CD4-positive, alpha-beta memory T cell (primary cell): ENCODE measurements around the gene COX6B1. TPM values are rescaled to one million over a fixed set of nuclear protein-coding genes. Genes with fewer than 3 reads are reported as not detected.

Experiments
- CTCF ChIA-PET: fragments of 350-600 bp; sonication (Branson Sonifier 250); formaldehyde crosslinking; loops from one replicate; lab custom pipeline; 2021; ENCODE audit warnings: inconsistent platforms; ENCODE audit not compliant: partially characterized antibody; lab: Charles Lee
- POLR2A ChIA-PET: fragments of 350-600 bp; sonication (Branson Sonifier 250); formaldehyde crosslinking; loops from one replicate; lab custom pipeline; 2021; ENCODE audit not compliant: partially characterized antibody; lab: Charles Lee
- DNase-seq, 5 donors: peaks; one replicate each; pipeline versions ENCODE4 v3.0.0 to v3.0.0-alpha.2; 2020 to 2022; ENCODE audit warnings: mixed read lengths in 1 of 5
- H3K27ac ChIP-seq: one replicate; pipeline ENCODE4 v1.7.0; 2013; ENCODE audit warnings: low read depth, low read length
- H3K27me3 ChIP-seq: 2 replicates; pipeline ENCODE4 v1.7.0; 2013; ENCODE audit warnings: mild to moderate bottlenecking, low read length, moderate library complexity; ENCODE audit not compliant: insufficient read depth
- H3K36me3 ChIP-seq: 2 replicates; pipeline ENCODE4 v1.7.0; 2013; ENCODE audit warnings: mild to moderate bottlenecking, low read length, moderate library complexity; ENCODE audit not compliant: insufficient read depth
- H3K4me1 ChIP-seq: 2 replicates; pipeline ENCODE4 v1.7.0; 2013; ENCODE audit warnings: mild to moderate bottlenecking, low read length, moderate library complexity; ENCODE audit not compliant: insufficient read depth
- H3K4me3 ChIP-seq, 2 donors: one replicate each; pipeline ENCODE4 v1.7.0; 2013; ENCODE audit warnings: low read length in 2 of 2, mild to moderate bottlenecking in 1 of 2
- H3K9me3 ChIP-seq, 2 donors: one replicate each; pipeline ENCODE4 v1.7.0; 2013; ENCODE audit warnings: low read length in 2 of 2, control low read depth in 1 of 2; ENCODE audit not compliant: control insufficient read depth in 1 of 2
- H3K27ac Mint-ChIP-seq, 7 donors: one replicate each; pipeline ENCODE4 v1.8.0; 2020 to 2021; ENCODE audit warnings: mixed read lengths in 7 of 7, mild to moderate bottlenecking in 6 of 7, inconsistent platforms in 3 of 7, moderate library complexity in 3 of 7
- H3K27me3 Mint-ChIP-seq, 2 donors: one replicate each; pipeline ENCODE4 v1.8.0; 2020 to 2021; ENCODE audit warnings: mixed read lengths in 2 of 2
- H3K36me3 Mint-ChIP-seq, 2 donors: one replicate each; pipeline ENCODE4 v1.8.0; 2020 to 2021; ENCODE audit warnings: mixed read lengths in 2 of 2, inconsistent platforms in 1 of 2, mild to moderate bottlenecking in 1 of 2
- H3K4me1 Mint-ChIP-seq, 4 donors: one replicate each; pipeline ENCODE4 v1.8.0; 2020 to 2021; ENCODE audit warnings: mixed read lengths in 4 of 4, mild to moderate bottlenecking in 1 of 4
- H3K4me3 Mint-ChIP-seq, 8 donors: one replicate each; pipeline ENCODE4 v1.8.0; 2020 to 2021; ENCODE audit warnings: mixed read lengths in 8 of 8, mild to moderate bottlenecking in 7 of 8, moderate library complexity in 6 of 8, inconsistent platforms in 3 of 8
- H3K9me3 Mint-ChIP-seq, 8 donors: one replicate each; pipeline ENCODE4 v1.8.0; 2020 to 2021; ENCODE audit warnings: mixed read lengths in 8 of 8, mild to moderate bottlenecking in 5 of 8, inconsistent platforms in 3 of 8, moderate library complexity in 1 of 8
- intact Hi-C: fragments of 100-400 bp; cut with micrococcal nuclease; formaldehyde crosslinking; loops from one replicate; pipeline ENCODE4 v1.15.1; 2023
- polyA plus RNA-seq, 2 donors: library from polyadenylated mRNA; unstranded; fragments of 300-500 nt; fragmentation: Illumina TruSeq; gene quantifications; one replicate each; pipeline ENCODE4 v1.2.3, GENCODE V29; 2021
- total RNA-seq, 2 experiments: library from RNA; stranded (reverse); gene quantifications; one replicate each; pipeline ENCODE4 v1.2.3, GENCODE V29; 2021

COX6B1 gene
- total and polyA plus RNA-seq, 4 experiments from 2014 or later: 212 to 810 (median 498) TPM

GRCh38 chr19:35628565-35629331 is 19.4 kb upstream of the COX6B1 start, which contains the start of gene RBM42:
TSS of gene RBM42 (plus strand) at chr19:35629036. CDS start at chr19:35629154, 118 bp downstream.
- Mint-ChIP-seq H3K9me3 (no peaks in the 10 kb centered on the region), H3K27ac (peak within 1 kb of the TSS; percentile 95 to 100 (median 100)), H3K4me3 (peak within 1 kb of the TSS; percentile 97 to 100 (median 98)), H3K36me3 (peaks cover 25 to 38% of the 10 kb centered on the region in 2 donors), H3K4me1 (peaks cover 13 to 35% (median 19%) of the 10 kb centered on the region in 4 donors), H3K27me3 (peaks cover 0 to 1% of the 10 kb centered on the region in 2 donors)
- H3K27ac ChIP-seq: peak within 1 kb of the TSS; percentile 88
- H3K36me3 ChIP-seq: peaks cover 32% of the 10 kb centered on the region
- H3K4me3 ChIP-seq: peak within 1 kb of the TSS; percentile 27 to 86
- H3K9me3 ChIP-seq: no peaks in the 10 kb centered on the region
- CTCF ChIA-PET: no interaction called here
- POLR2A ChIA-PET: interaction anchor here (0.7 to 5.3 kb wide), 4 partner anchors 14 to 19 kb away, joined by 3 to 45 read pairs (median 8); partner anchors contain the start of genes COX6B1, ETV2 and HAUS5
- intact Hi-C loops: loop anchor here (1.0 to 5.0 kb wide), 4 partner anchors 16 to 81 kb away; partner anchors contain the start of genes COX6B1, HAUS5 and TMEM147
- peak; percentile 96 to 98 (median 97) for DNase-seq
- no peaks in the 10 kb centered on the region for H3K27me3 ChIP-seq
- peaks cover 17% of the 10 kb centered on the region for H3K4me1 ChIP-seq

GRCh38 chr19:35629332-35629633 is 18.8 kb upstream of the COX6B1 start:
- Histone ChIP-seq H3K27me3 (no peaks in the 10 kb centered on the region), H3K9me3 (no peaks in the 10 kb centered on the region), H3K36me3 (peaks cover 37% of the 10 kb centered on the region), H3K27ac (peak overlapping the region; percentile 88), H3K4me1 (peaks cover 17% of the 10 kb centered on the region), H3K4me3 (peak overlapping the region; percentile 27 to 86)
- H3K27ac Mint-ChIP-seq: peak overlapping the region; percentile 95 to 100 (median 100)
- ChIA-PET CTCF (interaction anchor here (1.5 kb wide), 1 partner anchor 19 kb away, joined by 3 read pairs; the partner anchor contains the start of gene COX6B1), POLR2A (interaction anchor here (2.3 to 5.3 kb wide), 2 partner anchors 14 to 19 kb away, joined by 8 to 45 read pairs; partner anchors contain the start of genes COX6B1 and ETV2)
- H3K36me3 Mint-ChIP-seq: peaks cover 25 to 42% of the 10 kb centered on the region in 2 donors
- peaks cover 13 to 35% (median 19%) of the 10 kb centered on the region in 4 donors for H3K4me1 Mint-ChIP-seq
- intact Hi-C loops: loop anchor here (5.0 kb wide), 1 partner anchor 82 kb away; the partner anchor contains the start of gene TMEM147
- H3K4me3 Mint-ChIP-seq: peak overlapping the region; percentile 97 to 100 (median 98)
- H3K9me3 Mint-ChIP-seq: no peaks in the 10 kb centered on the region
- H3K27me3 Mint-ChIP-seq: peaks cover 0 to 1% of the 10 kb centered on the region in 2 donors
- no peak for DNase-seq

GRCh38 chr19:35633727-35634440 is 14.2 kb upstream of the COX6B1 start:
- Histone ChIP-seq H3K27ac (no peak overlapping the region), H3K27me3 (no peaks in the 10 kb centered on the region), H3K4me1 (peaks cover 12% of the 10 kb centered on the region), H3K36me3 (peaks cover 65% of the 10 kb centered on the region), H3K9me3 (no peaks in the 10 kb centered on the region), H3K4me3 (no peak overlapping the region)
- Mint-ChIP-seq H3K9me3 (no peaks in the 10 kb centered on the region), H3K27ac (no peak overlapping the region), H3K4me1 (peaks cover 6 to 20% (median 11%) of the 10 kb centered on the region in 4 donors), H3K4me3 (no peak overlapping the region), H3K27me3 (peaks cover 0 to under 1% of the 10 kb centered on the region in 2 donors), H3K36me3 (peaks cover 48 to 71% of the 10 kb centered on the region in 2 donors)
- ChIA-PET POLR2A (interaction anchor here (0.6 kb wide), 1 partner anchor 265 kb away, joined by 3 read pairs; no protein-coding TSS in a partner anchor), CTCF (interaction anchor here (0.9 kb wide), 1 partner anchor 23 kb away, joined by 3 read pairs; no protein-coding TSS in a partner anchor)
- intact Hi-C loops: no loop called here
- no peak for DNase-seq

GRCh38 chr19:35636651-35637050 is 11.5 kb upstream of the COX6B1 start:
- peaks cover 4 to 15% (median 6%) of the 10 kb centered on the region in 4 donors for H3K4me1 Mint-ChIP-seq
- ChIA-PET POLR2A (no interaction called here), CTCF (interaction anchor here (0.7 kb wide), 1 partner anchor 144 kb away, joined by 3 read pairs; no protein-coding TSS in a partner anchor)
- H3K4me1 ChIP-seq: peaks cover 7% of the 10 kb centered on the region
- no peak overlapping the region for H3K4me3 ChIP-seq
- no peak for DNase-seq
- no peaks in the 10 kb centered on the region for H3K9me3 Mint-ChIP-seq
- no peaks in the 10 kb centered on the region for H3K27me3 Mint-ChIP-seq
- H3K27ac Mint-ChIP-seq: peak overlapping the region in 1 of 7 donors; percentile 53
- H3K27ac ChIP-seq: no peak overlapping the region
- peaks cover 53% of the 10 kb centered on the region for H3K36me3 ChIP-seq
- H3K36me3 Mint-ChIP-seq: peaks cover 35 to 54% of the 10 kb centered on the region in 2 donors
- no peaks in the 10 kb centered on the region for H3K9me3 ChIP-seq
- intact Hi-C loops: no loop called here
- no peaks in the 10 kb centered on the region for H3K27me3 ChIP-seq
- H3K4me3 Mint-ChIP-seq: no peak overlapping the region

- Histone ChIP-seq H3K4me1 (peaks cover 12% of the 10 kb centered on the region), H3K9me3 (no peaks in the 10 kb centered on the region), H3K36me3 (peaks cover 49% of the 10 kb centered on the region), H3K4me3 (no peak overlapping the region), H3K27ac (no peak overlapping the region), H3K27me3 (no peaks in the 10 kb centered on the region)
- DNase-seq: no peak
- H3K36me3 Mint-ChIP-seq: peaks cover 30 to 48% of the 10 kb centered on the region in 2 donors
- intact Hi-C loops: no loop called here
- peaks cover 4 to 11% (median 7%) of the 10 kb centered on the region in 4 donors for H3K4me1 Mint-ChIP-seq
- H3K27me3 Mint-ChIP-seq: no peaks in the 10 kb centered on the region
- H3K4me3 Mint-ChIP-seq: peak overlapping the region in 1 of 8 donors; percentile 38
- ChIA-PET POLR2A (interaction anchor here (1.0 to 1.8 kb wide), 3 partner anchors 9 to 24 kb away, joined by 3 to 7 read pairs (median 6); partner anchors contain the start of genes COX6B1 and HAUS5), CTCF (interaction anchor here (1.9 kb wide), 1 partner anchor 11 kb away, joined by 6 read pairs; the partner anchor contains the start of gene COX6B1)
- H3K27ac Mint-ChIP-seq: no peak overlapping the region
- no peaks in the 10 kb centered on the region for H3K9me3 Mint-ChIP-seq
These were observed 11.0 kb upstream of the COX6B1 start for GRCh38 chr19:35637165-35637564.

- peaks cover 2 to 17% (median 9%) of the 10 kb centered on the region in 4 donors for H3K4me1 Mint-ChIP-seq
- Histone ChIP-seq H3K4me3 (no peak overlapping the region), H3K27me3 (no peaks in the 10 kb centered on the region), H3K4me1 (peaks cover 21% of the 10 kb centered on the region), H3K36me3 (peaks cover 27% of the 10 kb centered on the region), H3K9me3 (no peaks in the 10 kb centered on the region), H3K27ac (no peak overlapping the region)
- DNase-seq: no peak
- ChIA-PET CTCF (interaction anchor here (1.9 kb wide), 1 partner anchor 9 kb away, joined by 6 read pairs; the partner anchor contains the start of gene COX6B1), POLR2A (no interaction called here)
- no peak overlapping the region for H3K4me3 Mint-ChIP-seq
- peak overlapping the region in 3 of 7 donors; percentile 43 to 83 (median 55) for H3K27ac Mint-ChIP-seq
- peaks cover 22 to 32% of the 10 kb centered on the region in 2 donors for H3K36me3 Mint-ChIP-seq
- no peaks in the 10 kb centered on the region for H3K9me3 Mint-ChIP-seq
- intact Hi-C loops: no loop called here
- H3K27me3 Mint-ChIP-seq: no peaks in the 10 kb centered on the region
These were observed 8.8 kb upstream of the COX6B1 start for GRCh38 chr19:35639321-35639639.
